Fibroblast of mammary gland (primary cell): ENCODE results near the gene CALM1.

ENCODE experiments used
- DNase-seq: peaks from one replicate; pipeline ENCODE4 v3.0.0-alpha.2; 2010; ENCODE audit warnings: low read depth
- H3K4me3 ChIP-seq: 2 replicates; pipeline ENCODE4 v1.5.1; 2011; ENCODE audit warnings: low read depth, mild to moderate bottlenecking, low read length, moderate library complexity; ENCODE audit not compliant: control insufficient read depth
- TF ChIP-seq, protein P1 (sequence below): conservative IDR thresholded peaks from 2 replicates; pipeline ENCODE4 v1.5.1; 2011; ENCODE audit warnings: low read depth, low read length, inconsistent platforms; ENCODE audit not compliant: control insufficient read depth, insufficient read depth

CALM1 gene

DNA sequence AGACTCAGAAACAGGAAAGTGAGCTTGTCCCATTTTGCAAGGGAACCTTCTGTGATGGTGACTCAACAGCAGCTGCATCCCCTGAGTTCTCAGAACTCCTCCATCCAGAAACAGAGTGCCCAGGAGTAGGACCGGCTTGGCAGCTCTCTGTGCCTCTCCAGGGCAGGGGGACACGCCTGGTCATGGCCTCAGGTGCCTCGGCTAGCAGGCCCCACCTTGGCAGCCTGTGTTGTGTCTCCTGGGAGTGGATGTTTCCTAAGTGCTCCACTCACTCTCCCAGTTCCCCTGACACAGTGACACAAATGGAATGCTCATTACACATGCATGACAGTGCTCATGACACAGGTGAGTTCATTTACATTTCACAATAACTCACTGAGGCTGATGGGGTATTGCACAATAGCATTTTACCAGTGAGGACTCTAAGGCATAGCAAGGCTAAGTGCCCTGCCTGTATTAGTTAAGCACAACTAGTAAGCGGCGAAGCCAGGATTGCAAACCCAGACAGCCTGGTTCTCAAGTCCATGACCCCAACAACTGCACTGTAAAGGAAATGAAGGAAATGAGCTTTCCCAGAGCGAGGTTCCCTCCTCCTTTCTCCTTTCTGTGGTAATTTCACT lies 47.4 kb downstream of the CALM1 start:
- TF ChIP-seq, protein P1, sequence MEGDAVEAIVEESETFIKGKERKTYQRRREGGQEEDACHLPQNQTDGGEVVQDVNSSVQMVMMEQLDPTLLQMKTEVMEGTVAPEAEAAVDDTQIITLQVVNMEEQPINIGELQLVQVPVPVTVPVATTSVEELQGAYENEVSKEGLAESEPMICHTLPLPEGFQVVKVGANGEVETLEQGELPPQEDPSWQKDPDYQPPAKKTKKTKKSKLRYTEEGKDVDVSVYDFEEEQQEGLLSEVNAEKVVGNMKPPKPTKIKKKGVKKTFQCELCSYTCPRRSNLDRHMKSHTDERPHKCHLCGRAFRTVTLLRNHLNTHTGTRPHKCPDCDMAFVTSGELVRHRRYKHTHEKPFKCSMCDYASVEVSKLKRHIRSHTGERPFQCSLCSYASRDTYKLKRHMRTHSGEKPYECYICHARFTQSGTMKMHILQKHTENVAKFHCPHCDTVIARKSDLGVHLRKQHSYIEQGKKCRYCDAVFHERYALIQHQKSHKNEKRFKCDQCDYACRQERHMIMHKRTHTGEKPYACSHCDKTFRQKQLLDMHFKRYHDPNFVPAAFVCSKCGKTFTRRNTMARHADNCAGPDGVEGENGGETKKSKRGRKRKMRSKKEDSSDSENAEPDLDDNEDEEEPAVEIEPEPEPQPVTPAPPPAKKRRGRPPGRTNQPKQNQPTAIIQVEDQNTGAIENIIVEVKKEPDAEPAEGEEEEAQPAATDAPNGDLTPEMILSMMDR: no peak
- DNase-seq: peak; percentile 40
- H3K4me3 ChIP-seq: no peak overlapping the region

DNA sequence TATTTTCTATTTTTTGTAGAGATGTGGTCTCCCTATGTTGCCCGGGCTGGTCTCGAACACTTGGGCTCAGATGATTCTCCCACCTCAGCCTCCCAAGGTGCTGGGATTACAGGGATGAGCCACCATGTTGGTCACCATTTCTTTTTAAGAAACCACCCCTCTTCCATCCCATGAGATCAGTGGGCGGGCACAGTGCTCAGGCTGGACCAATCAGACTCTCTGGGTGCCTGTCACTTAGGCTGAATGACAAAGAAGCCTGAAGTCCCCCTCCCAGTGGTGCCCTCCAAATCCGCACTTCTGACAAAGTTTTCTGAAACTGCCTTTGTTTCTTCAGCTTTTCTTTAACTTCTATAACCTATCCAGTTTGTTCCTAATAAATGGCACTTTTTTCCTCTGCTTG lies 48.2 kb downstream of the CALM1 start:
- H3K4me3 ChIP-seq: no peak overlapping the region
- TF ChIP-seq, protein P1: no peak
- no peak for DNase-seq

DNA sequence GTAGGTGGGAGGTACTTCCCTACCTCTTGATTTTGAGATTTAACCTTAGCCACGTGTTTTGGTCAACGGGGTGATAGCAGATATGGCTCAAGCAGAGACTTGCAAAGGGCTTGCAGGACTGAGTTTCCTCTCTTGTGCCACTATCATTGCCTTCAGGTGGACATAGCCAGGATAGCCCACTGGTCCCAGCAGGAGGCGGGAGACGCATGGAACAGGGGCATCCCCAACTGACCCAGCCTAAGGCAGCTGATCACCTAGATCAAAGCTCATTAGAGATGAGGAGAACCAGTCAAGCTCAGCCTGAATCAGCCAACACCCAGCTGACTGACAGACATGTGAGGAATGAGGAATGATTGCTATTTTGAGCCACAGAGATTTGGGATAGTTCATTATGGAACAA lies 49.6 kb downstream of the CALM1 start:
- no peak overlapping the region for H3K4me3 ChIP-seq
- DNase-seq: no peak
- TF ChIP-seq, protein P1: no peak

DNA sequence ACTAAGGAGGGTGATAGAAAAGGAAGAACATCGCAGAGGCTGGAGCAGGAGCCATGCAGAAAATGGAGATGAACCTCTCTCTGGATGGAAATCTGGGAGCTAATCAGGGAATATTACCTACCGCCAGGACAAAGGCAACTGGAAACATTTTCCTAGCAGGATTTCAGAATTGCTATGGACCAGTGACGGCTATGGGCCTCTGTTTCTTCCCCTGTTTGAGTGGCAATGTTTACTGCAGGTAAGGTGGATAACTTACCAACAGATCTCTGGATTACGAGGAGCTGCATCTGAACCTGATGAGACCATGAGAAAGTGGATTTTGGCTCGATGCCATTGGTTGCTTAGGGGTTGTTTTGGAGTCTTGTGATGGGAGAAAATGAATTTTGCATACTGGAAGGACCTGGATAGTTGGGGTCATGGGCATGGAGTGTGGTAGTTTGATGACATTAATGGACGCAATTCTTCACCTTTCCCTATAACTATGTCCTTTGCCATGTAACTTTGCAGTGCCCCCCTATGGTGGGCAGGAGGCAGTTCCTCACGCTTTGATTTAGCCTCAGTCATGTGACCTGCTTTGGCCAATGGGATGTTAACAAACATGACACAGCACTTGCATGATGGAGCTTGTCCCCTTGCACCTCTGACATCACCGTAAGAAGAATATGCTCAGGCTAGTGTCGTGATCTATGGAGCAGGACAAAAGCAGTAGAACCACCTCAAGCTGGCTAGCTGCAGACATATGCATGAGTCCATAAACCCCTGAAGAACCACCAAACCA lies 51.1 kb downstream of the CALM1 start:
- H3K4me3 ChIP-seq: no peak overlapping the region
- DNase-seq: no peak
- TF ChIP-seq, protein P1: no peak

DNA sequence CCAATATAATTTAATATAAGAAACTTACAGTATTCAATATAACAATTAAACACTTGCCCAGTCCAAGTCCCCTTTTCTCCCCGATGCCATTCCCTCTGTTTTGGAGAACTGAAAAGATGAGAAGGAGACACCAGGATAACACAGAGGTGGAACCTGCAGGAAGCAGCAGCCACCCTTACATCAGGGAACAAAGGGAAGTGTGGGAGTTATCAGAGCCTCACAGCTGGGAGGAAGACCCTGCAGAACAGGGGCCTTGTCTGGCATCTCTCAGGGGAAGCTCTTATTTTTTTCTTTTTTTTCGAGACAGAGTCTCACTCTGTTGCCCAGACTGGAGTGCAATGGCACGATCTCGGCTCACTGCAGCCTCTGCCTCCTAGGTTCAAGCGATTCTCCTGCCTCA lies 52.6 kb downstream of the CALM1 start:
- TF ChIP-seq, protein P1: no peak
- DNase-seq: no peak
- H3K4me3 ChIP-seq: no peak overlapping the region

DNA sequence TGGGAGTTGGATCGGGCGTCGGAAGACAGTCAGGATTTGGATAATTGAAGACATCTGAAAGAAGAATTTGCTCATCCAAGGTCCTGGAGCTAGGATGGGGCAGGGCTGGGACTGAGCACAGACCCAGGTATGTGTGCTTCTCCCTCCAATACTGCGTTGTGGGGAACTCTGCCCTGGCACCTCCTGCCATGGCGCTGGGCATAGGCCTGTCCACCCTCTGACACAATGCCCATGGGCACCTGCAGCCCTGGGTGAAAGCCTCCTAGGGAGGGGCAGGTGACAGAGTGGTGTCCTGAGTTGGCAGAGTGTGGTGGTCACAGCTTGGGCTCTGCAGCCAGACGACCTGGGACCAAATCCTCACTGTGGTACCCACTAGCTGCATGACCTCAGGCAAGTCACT lies 53.3 kb downstream of the CALM1 start:
- TF ChIP-seq, protein P1: no peak
- no peak overlapping the region for H3K4me3 ChIP-seq
- no peak for DNase-seq
